HG03457 (cell line): ENCODE measurements around the gene IL4.

Source experiments
- ATAC-seq: cut with Tn5 transposase; IDR thresholded peaks from one replicate; pipeline ENCODE4 v1.9.1; 2021; ENCODE audit warnings: moderate number of reproducible peaks; ENCODE audit not compliant: unreplicated experiment

Gene IL4

DNA sequence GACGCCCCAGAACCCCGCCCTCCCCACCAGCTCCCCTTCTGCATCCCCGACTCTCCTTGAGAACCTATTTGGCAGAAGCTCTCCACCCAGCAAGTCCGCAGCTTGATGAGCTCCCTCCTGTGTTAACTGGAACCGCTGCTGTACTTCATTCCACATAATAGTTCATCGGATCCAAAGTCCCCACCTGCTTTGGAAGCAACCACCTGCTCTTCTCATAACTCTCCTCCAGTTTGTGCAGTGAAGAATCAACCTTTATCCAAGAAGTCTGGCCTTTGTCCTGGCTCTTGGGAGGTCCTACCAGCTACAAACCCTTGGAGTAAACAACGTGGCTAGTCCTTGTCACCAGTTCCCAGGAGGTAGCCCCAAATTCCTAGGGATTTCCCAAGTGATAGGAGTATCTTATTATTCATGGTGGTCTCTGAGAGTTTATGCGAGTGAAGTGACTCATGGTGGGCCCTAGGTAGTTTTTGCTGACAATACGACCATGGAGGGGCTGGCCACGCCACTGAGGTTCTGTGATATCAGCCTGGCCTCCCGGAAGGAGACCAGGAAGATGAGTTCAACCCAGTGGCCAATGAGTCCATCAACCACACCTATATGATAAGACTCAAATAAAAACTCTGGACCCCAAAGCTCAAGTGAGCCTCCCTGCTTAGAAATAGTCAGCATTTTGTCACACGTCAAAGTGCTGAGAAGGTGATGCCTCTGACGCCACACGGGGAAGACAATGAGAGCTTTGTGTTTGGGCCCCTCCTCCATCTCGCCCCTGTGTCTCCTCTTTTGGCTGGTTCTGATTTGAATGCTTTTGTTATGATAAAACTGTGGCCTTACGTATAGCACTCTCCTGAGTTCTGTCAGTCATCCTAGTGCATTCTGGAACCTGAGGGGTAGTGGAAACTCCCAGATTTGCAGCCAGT is 3.6 kb upstream of the IL4 start:
- no peak for ATAC-seq

DNA sequence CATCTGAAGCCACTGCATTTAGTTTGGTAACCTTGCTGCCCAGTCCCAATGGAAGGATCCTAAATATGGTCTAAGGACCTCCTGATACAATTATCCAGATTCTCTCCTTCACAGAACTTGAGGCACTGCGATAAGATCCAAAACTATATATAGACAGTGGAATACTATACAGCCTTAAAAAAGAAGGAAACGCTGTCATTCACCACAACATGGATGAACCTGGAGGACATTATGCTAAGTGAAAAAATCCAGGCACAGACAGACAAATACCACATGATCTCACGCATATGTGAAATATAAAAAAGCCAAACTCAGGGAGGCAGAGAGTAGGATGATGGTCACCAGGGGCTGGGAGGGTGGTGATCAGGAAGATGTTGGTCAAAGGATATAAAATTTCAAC is 2.8 kb upstream of the IL4 start:
- no peak for ATAC-seq

- no peak for ATAC-seq
These were observed 301 bp upstream of the IL4 start for GRCh38 chr5:132673488-132673887.

DNA sequence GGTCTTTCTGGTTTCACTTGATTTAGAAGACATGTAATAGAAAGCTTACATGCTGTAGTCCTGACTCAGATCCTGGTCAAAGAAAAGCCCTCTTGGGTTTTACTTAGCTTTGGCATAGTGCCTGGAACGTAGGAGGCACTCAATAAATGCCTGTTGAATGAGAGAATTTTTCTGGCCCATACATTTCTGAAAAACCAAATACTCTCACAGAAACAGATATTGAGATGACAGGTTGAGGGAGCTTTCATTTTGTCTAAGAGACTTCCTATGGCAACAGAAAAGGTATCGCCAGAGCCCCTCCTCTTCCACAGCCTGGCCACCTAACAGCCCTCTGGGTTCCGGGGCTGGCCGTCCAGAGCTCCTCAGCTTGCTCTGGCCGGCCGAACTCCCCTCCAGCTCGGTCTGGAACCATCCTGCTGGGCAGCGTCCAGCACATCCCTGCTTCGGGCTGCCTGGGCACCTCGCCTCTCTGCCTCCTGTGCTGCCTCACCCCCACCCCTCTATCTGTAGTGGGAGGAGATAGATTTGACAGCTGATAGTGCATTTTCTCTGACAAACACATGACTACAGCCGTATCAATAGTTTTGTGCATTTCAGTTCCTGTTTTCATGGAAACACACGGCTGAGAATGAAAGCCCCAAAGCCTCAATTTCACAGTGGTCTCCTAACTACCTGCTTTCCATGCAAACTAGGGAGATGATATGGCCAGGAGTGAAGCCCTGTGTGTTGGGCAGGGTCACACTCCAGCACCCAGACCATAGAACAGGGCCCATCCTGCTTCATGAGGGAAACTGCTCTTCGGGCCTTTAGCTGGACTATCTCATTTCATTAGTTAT is 1.1 kb downstream of the IL4 start:
- peak; percentile 55 for ATAC-seq

DNA sequence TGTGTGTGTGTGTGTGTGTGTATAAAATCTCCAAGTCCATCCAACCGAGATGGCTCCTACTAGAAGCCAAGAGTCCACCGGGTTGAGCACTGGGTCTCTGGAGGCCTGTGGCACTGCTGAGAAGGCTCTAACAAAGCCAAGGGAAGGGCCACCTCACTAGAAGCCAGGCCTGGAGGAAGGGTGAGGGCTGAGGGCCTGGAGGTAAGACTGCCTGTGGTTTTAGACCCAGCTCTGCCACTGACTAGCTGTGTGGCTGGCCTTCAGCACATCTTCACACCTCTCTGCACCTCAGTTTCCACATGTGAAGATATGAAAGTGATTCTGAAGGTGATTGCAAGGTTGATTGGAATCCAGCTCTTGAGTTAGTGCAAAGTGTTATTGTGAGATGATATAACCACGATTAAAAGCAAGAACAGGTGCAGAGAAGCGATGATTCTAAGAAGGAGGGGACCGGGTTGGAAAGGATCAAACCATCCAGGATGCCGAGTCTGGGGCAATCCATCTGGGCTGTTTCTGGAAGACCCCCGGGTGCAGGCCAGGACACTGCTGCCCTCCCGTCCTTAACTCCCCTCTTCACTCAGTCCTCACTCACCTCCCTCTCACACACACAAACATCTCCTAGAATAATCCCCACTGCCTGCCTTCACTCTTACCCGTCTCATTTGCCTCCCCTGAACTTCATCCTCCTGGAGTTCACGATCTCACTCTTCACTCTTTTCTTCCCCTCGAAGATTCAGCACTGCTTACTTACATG is 2.3 kb downstream of the IL4 start:
- no peak for ATAC-seq

- ATAC-seq: no peak
These were observed 3.4 kb downstream of the IL4 start for GRCh38 chr5:132677191-132677590.

DNA sequence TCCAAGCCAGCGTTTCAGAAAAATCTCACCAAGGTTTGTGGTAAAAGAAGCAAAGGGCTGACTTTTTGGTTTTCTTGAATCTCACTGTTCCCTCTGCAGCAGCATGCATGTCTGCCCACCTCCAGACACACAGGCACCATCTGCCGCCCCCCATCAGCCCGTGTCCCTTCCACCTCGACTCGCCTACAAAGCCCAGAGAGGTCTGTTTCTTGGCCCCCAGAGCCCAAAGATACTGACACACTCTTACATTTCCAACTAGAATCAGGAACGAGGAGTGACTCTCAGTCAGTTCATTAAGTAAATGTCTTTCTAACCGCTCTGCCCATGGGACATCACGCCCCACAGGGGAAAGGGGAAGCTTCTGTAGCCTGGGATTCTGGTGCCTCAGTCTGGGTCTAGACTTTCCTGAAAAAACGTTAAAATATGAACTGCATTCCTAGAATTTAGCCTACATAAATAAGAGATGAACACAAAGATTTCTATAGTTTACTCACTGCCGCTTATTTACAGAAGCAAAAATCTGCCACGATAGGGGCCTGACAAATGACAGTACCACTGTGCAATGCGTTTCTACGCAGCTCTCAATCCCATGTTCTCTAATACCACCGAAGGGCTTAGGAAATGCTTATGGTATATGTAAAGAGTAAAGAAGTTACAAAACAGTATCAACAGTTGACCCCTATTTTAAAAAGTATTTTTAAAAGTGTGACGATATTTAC is 4.1 kb downstream of the IL4 start:
- no peak for ATAC-seq

DNA sequence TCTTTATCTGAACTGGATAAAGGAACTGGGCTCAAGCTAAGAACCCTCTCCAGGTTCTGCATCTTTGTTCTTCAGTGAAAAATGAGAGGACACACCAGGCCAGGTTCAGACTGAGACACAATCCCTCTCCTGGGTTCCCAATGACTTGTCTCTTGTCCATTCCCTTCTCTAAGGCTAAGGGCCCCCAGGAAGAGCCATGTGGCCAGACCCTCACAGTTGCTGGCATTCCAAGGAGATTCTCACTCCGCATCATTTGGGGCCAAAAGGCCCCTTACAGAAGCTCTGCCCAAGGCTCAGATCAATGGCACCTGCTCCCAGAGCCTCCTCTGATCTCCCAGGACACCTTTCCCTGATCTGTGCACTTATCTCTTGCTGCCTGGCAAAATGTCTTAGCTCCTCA is 4.9 kb downstream of the IL4 start:
- no peak for ATAC-seq

GRCh38 chr5:132679166-132679565 is 5.4 kb downstream of the IL4 start:
- ATAC-seq: no peak

DNA sequence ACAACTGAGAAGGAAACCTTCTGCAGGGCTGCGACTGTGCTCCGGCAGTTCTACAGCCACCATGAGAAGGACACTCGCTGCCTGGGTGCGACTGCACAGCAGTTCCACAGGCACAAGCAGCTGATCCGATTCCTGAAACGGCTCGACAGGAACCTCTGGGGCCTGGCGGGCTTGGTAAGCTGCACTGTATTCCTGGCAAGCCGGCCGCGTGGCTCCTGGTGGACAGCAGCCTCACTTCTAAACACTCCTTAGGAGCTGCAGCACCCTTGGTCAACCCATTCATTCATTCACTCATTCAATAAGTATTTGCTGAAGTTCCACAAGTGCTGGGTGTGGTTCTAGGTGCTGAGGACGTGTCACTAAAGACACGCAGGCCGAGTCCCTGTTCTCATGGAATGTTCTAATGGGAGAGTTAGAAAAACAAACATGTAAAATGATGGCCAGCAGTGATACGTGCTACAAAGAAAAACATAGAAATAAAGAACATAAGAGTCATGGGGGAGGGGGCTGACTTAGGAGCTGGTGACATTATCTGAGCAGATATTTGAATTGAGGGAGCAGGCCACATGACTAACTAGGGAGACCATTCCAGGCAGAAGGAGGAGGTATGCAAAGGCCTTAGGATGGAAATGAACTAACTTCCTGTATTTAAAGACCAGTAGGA is 6.1 kb downstream of the IL4 start:
- no peak for ATAC-seq

DNA sequence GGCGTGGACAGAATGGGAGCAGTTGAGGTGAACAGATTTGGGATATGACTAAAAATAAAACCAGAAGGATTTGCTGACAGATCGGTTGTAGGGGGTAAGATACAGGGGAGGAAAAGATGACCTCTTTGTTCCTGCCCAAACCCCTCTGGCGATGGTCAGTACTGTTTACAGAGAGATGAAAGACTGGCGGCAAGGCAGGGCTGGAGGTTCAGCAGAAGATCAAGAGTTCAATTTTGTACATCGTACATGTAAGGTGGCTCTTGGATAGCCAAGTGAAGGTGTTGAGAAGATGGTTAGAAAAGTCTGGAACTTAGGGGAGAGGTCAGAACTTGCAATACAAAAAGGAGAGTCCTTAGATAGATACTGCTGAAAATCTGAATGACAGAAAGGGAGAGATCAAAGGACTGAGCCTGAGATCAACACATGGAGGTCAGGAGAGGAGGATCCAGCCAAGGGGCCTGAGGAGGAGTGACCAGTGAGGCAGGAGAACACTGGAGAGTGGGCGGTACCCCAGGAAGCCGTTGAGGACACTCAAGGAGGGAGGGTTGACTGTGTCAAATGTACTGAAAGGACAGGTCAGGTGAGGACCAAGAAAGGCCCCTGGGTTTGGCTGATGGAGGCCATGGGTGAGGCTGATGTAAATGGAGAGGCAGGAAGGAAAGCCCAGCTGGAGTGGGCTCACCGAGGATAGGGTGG is 7.1 kb downstream of the IL4 start:
- no peak for ATAC-seq

DNA sequence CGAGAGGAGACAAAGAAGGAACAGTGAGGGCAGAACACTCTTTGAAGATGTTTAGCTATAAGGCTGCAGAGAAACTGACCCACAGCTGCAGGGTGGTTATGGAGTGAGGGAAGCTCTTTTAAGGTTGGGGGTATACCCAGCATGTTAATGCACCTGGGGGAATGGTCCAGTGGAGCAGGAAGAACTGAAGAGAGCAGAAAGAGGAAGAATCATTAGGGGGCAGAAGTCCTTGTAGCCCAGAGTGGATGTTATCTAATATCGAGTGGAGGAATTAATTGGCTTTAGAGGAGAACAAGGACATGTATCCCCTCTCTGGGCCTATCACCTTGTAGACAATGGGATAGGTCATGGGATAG is 7.7 kb downstream of the IL4 start:
- no peak for ATAC-seq

DNA sequence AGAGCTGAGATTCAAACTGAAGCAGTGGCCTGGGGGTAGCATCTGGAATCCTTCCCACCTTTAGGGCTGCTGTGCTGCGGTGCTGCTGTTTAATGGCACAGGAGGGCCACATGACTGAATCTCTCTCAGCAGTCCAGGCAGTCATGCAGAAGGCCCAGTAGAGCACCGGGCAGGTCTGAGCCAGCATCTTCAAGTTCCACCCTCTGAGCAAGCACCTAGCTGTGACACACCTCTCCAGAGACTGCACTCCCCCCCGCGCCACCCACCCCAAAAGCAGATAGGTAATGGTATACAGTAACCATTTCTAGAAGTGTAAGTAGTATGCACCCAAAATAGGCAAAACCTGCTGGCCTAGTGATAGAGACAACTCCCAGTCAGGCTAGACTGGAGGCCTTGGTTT is 8.2 kb downstream of the IL4 start:
- no peak for ATAC-seq

- no peak for ATAC-seq
These were observed 10.7 kb downstream of the IL4 start for GRCh38 chr5:132684491-132684890.

DNA sequence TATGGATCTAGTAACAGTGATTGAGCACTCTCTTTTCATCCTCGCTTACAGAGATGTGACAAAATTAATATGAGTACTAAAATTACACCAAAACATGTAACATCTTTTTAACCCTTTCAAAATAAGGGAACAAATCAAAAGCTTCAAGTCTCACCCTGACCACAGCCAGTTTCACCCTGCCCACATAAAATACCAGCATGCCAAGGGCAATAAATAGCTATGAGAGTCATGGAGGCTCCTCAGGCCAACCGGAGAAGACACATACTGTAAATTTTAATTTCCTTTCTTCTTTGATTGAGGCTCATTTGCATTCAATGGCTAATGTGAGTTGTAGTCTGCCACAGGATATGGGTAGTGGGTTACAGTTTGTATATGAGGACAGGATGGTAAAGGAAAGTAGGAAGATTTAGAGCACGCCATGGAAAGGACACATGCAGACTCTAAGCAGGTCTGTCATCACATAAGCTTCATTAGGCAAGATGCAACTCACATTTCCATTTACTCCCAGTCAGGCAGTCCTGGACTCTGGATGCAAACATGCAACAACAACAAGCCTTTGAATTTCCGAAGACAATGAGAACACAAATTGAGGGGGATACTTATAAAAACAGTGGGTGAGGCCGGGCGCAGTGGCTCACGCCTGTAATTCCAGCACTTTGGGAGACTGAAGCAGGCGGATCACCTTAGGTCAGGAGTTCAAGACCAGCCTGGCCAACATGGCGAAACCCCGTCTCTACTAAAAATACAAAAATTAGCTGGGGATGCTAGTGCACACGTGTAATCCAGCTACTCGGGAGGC is 11.3 kb downstream of the IL4 start:
- no peak for ATAC-seq

GRCh38 chr5:132686193-132686592 is 12.4 kb downstream of the IL4 start:
- ATAC-seq: no peak

GRCh38 chr5:132687995-132688394 is 14.2 kb downstream of the IL4 start:
- no peak for ATAC-seq

DNA sequence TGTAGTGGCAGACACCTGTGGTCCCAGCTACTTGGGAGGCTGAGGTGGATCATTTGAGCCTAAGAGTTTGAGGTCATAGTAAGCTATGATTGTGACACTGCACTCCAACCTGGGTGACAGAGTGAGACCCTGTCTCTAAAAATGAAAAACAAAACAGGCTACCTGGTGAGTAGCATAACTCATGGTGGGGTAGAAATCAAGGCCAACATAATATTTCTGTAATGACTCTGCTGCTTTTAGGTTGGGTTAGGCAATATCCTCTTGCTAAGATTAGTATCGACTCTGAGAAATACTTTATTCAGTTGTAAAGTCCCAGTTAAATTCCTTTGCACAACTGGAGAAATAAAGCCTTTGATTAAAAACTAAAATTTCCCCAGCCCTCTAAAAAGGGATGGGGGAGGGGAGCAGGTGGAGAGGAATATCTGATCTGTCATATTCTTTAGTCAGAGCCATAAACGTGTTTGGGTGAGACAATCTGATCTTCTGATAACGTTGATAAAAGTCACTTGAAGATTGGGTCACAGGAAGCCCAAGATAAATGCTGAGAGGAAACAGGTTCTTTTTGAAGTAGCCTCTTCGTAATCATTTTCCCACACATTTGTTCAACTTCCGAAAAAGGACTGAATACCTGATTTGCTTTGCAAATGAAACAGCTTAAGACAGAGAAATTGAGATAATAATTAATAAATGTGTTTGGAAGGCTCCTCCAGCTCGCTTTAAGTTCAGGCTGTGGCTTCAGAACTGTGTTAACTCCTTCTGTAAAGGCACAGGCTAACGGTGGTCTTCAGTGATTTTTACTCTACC is 14.9 kb downstream of the IL4 start:
- ATAC-seq: no peak
